Measurements from ENCODE around the gene QTRT2.

DNA sequence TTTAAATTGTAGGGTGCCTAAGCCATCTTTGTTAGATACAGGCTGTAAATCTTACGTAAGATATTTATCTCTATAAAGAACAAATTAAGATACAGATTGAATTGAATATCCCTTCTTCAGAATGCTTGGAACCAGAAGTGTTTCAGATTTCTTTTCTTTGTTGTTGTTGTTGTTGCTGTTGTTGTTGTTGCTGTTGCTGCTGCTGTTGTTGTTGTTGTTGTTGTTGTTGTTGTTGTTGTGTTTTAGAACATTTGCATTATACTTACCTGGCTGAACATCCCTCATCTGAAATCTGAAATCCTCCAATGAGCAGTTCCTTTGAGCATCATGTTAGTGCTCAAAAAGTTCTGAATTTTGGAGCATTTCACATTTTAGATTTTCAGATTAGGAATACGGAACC lies 26.6 kb downstream of the QTRT2 start:
- no peak for TF ChIP-seq CTCF (IDR thresholded peaks at IDR 0.05; ENCODE audit: low read depth, low read length, missing input control)
- no peak for TF ChIP-seq MAX (IDR thresholded peaks at IDR 0.05)
- no peak for TF ChIP-seq YY1 (IDR thresholded peaks at IDR 0.05)
- no peak for TF ChIP-seq RXRA (IDR thresholded peaks at IDR 0.05)
- no peak for TF ChIP-seq JUND (IDR thresholded peaks at IDR 0.05)
- TF ChIP-seq, protein P1, sequence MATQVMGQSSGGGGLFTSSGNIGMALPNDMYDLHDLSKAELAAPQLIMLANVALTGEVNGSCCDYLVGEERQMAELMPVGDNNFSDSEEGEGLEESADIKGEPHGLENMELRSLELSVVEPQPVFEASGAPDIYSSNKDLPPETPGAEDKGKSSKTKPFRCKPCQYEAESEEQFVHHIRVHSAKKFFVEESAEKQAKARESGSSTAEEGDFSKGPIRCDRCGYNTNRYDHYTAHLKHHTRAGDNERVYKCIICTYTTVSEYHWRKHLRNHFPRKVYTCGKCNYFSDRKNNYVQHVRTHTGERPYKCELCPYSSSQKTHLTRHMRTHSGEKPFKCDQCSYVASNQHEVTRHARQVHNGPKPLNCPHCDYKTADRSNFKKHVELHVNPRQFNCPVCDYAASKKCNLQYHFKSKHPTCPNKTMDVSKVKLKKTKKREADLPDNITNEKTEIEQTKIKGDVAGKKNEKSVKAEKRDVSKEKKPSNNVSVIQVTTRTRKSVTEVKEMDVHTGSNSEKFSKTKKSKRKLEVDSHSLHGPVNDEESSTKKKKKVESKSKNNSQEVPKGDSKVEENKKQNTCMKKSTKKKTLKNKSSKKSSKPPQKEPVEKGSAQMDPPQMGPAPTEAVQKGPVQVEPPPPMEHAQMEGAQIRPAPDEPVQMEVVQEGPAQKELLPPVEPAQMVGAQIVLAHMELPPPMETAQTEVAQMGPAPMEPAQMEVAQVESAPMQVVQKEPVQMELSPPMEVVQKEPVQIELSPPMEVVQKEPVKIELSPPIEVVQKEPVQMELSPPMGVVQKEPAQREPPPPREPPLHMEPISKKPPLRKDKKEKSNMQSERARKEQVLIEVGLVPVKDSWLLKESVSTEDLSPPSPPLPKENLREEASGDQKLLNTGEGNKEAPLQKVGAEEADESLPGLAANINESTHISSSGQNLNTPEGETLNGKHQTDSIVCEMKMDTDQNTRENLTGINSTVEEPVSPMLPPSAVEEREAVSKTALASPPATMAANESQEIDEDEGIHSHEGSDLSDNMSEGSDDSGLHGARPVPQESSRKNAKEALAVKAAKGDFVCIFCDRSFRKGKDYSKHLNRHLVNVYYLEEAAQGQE (IDR thresholded peaks at IDR 0.05) = no peak
- no peak for TF ChIP-seq SP1 (IDR thresholded peaks at IDR 0.05)
- no peak for TF ChIP-seq ZBTB33 (IDR thresholded peaks at IDR 0.05)
